SW 1271 (cell line): ENCODE results near the gene DVL2.
A peak's percentile ranks its signal among the peaks of the same experiment; 100 is the strongest.
"Not testable (repeated sequence)": the region's sequence is repeated elsewhere in the genome, so short reads cannot be mapped to it uniquely, and the experiment has no call there.

Source experiments
- DNase-seq, 2 experiments: peaks; one replicate each; lab custom pipeline; 2025; lab: John Stamatoyannopoulos, UW

Gene DVL2

GRCh38 chr17:7256766-7257456 is 22.6 kb upstream of the DVL2 start:
- no peak for DNase-seq

GRCh38 chr17:7254511-7254910 is 20.2 kb upstream of the DVL2 start:
- DNase-seq = no peak

GRCh38 chr17:7253082-7253481 is 18.8 kb upstream of the DVL2 start:
- DNase-seq = no peak

- DNase-seq = peak; percentile 84 to 95
Measured at GRCh38 chr17:7252176-7253043, 18.1 kb upstream of the DVL2 start, which contains the start of gene ELP5. Gene ELP5, plus strand, starts transcription at chr17:7252215. Its CDS starts 336 bp downstream, at chr17:7252551.

GRCh38 chr17:7251661-7252175 is 17.4 kb upstream of the DVL2 start, which contains the start of gene CTDNEP1:
Gene CTDNEP1, minus strand, starts transcription at chr17:7251734. Its CDS starts 438 bp downstream, at chr17:7251296.
- peak; percentile 97 to 99 for DNase-seq

GRCh38 chr17:7250695-7251627 is 16.6 kb upstream of the DVL2 start:
- DNase-seq = no peak

GRCh38 chr17:7249830-7250229 is 15.5 kb upstream of the DVL2 start:
- no peak for DNase-seq

- no peak for DNase-seq
Measured at GRCh38 chr17:7249214-7249613, 14.9 kb upstream of the DVL2 start.

GRCh38 chr17:7248796-7249195 is 14.5 kb upstream of the DVL2 start:
- no peak for DNase-seq

GRCh38 chr17:7246779-7247178 is 12.5 kb upstream of the DVL2 start:
- DNase-seq = no peak

- not testable (repeated sequence) for DNase-seq
Measured at GRCh38 chr17:7243838-7244237, 9.5 kb upstream of the DVL2 start.

GRCh38 chr17:7243453-7243729 is 9.1 kb upstream of the DVL2 start:
- DNase-seq = no peak

GRCh38 chr17:7242717-7243452 is 8.6 kb upstream of the DVL2 start:
- DNase-seq = peak; percentile 74 to 94

GRCh38 chr17:7241783-7242716 is 7.7 kb upstream of the DVL2 start, which contains the start of gene GABARAP:
Gene GABARAP, minus strand, starts transcription at chr17:7242449. Its CDS starts 119 bp downstream, at chr17:7242330.
- peak; percentile 67 to 89 for DNase-seq

- DNase-seq = no peak
Measured at GRCh38 chr17:7241090-7241733, 6.9 kb upstream of the DVL2 start.

- DNase-seq = no peak
Measured at GRCh38 chr17:7240375-7240774, 6.1 kb upstream of the DVL2 start.

- DNase-seq = peak; percentile 97 to 99
Measured at GRCh38 chr17:7239091-7240027, 5.0 kb upstream of the DVL2 start, which contains the start of gene PHF23. Gene PHF23, minus strand, starts transcription at chr17:7239457. Its CDS starts 178 bp downstream, at chr17:7239279.

- DNase-seq = no peak
Measured at GRCh38 chr17:7238420-7239090, 4.2 kb upstream of the DVL2 start.
